Spleen (tissue), 11 donors: Measurements from ENCODE around the gene EIF2S3. TPM values are rescaled to one million over a fixed set of nuclear protein-coding genes. Genes with fewer than 3 reads are reported as not detected.
A peak's percentile ranks its signal among the peaks of the same experiment; 100 is the strongest.

Source experiments
- DNase-seq: peaks from one replicate; pipeline ENCODE4 v3.0.0-alpha.2; 2020
- H3K27ac ChIP-seq, 8 donors: fragments of 200-600 bp; sonication (generic) in 7 of 8; 1 replicate in 4 of 8; 2 replicates in 4 of 8; pipeline versions ENCODE4 v1.5.0 to v1.8.0; 2016 to 2021; ENCODE audit warnings: inconsistent platforms in 4 of 8, mild to moderate bottlenecking in 4 of 8, moderate library complexity in 1 of 8
- H3K27me3 ChIP-seq, 7 donors: fragments of 200-600 bp; sonication (generic) in 6 of 7; replicated peaks in 1 of 7; 1 replicate in 4 of 7; 2 replicates in 3 of 7; pipeline versions ENCODE4 v1.5.0 to v1.8.0; 2016 to 2021; ENCODE audit warnings: inconsistent platforms in 3 of 7, mild to moderate bottlenecking in 1 of 7
- H3K36me3 ChIP-seq, 6 donors: fragments of 200-600 bp; sonication (generic) in 5 of 6; 1 replicate in 4 of 6; 2 replicates in 2 of 6; pipeline versions ENCODE4 v1.5.0 to v1.8.0; 2016 to 2021; ENCODE audit warnings: inconsistent platforms in 2 of 6
- H3K4me1 ChIP-seq, 6 donors: fragments of 200-600 bp; sonication (generic) in 5 of 6; 1 replicate in 3 of 6; 2 replicates in 3 of 6; pipeline versions ENCODE4 v1.5.0 to v1.8.0; 2016 to 2021; ENCODE audit warnings: inconsistent platforms in 3 of 6
- H3K4me3 ChIP-seq, 8 donors: fragments of 200-600 bp; sonication (generic) in 7 of 8; 1 replicate in 4 of 8; 2 replicates in 4 of 8; pipeline versions ENCODE4 v1.5.0 to v1.8.0; 2016 to 2021; ENCODE audit warnings: inconsistent platforms in 4 of 8, mild to moderate bottlenecking in 4 of 8, moderate library complexity in 2 of 8
- H3K9me3 ChIP-seq, 8 donors: fragments of 200-600 bp; sonication (generic) in 7 of 8; 1 replicate in 4 of 8; 2 replicates in 4 of 8; pipeline versions ENCODE4 v1.5.0 to v1.8.0; 2016 to 2021; ENCODE audit warnings: inconsistent platforms in 4 of 8
- POLR2A ChIP-seq, 3 donors: fragments of 450-650 bp; IDR thresholded peaks; one replicate each; pipeline ENCODE4 v1.5.1; 2017; ENCODE audit warnings: antibody characterized with exemption in 3 of 3, mild to moderate bottlenecking in 1 of 3
- POLR2AphosphoS5 ChIP-seq, 3 donors: sonication (generic); formaldehyde crosslinking; IDR thresholded peaks; one replicate each; pipeline ENCODE4 v1.5.1; 2017; ENCODE audit warnings: antibody characterized with exemption in 3 of 3
- WGBS, 5 donors: extraction: QIAGEN DNeasy Blood & Tissue Kit in 3 of 5; methylation state at CpG; one replicate each; pipeline versions ENCODE4 v1.1.5 to v1.1.7; 2013 to 2018; 5-methylcytosine and 5-hydroxymethylcytosine counted together
- intact Hi-C: fragments of 100-400 bp; cut with DNase I; formaldehyde crosslinking; loops from one replicate; pipeline ENCODE4 v1.15.0; 2023; ENCODE audit warnings: low total_unique reads
- polyA plus RNA-seq, 3 donors: library from polyadenylated mRNA; stranded (reverse); fragments of 200-250 nt; gene quantifications; one replicate each; pipeline ENCODE4 v1.2.1, GENCODE V29; 2013
- total RNA-seq, 7 donors: library from RNA; depleted of rRNA in 3 of 7; stranded (reverse); fragments of >200 nt in 3 of 7; fragmentation: NEBNext Ultra II Directional in 4 of 7; extraction: Animal tissue kit (Norgen Biotek cat#: 25700) in 4 of 7; gene quantifications; one replicate each; pipeline versions ENCODE4 v1.1.0 to v1.2.1, GENCODE V29; 2016 to 2021
- TF ChIP-seq, protein P1 (sequence below), 11 experiments: fragments of 200-600 bp in 7 of 11; fragments of 450-650 bp in 4 of 11; sonication (generic) in 4 of 11; IDR thresholded peaks in 8 of 11; conservative IDR thresholded peaks in 3 of 11; 1 replicate in 7 of 11; 2 replicates in 4 of 11; pipeline versions ENCODE4 v1.4.0 to v1.8.0; 2016 to 2021; ENCODE audit warnings: antibody characterized with exemption in 11 of 11, inconsistent platforms in 4 of 11, mild to moderate bottlenecking in 1 of 11
- donor health status: healthy with polysubstance abuse.
- donor health status: DM: no; HTN: no; CAD: no; lungs with moderate emphysema.
- donor health status: DM: no; HTN: no; CAD: no.
- donor health status: Bipolar disorder and iron deficiency.
- donor health status: healthy.
- donor health status: DM: no; HTN: no; CAD: no.
- donor health status: DM: yes; HTN: yes; CAD: no.

The EIF2S3 gene
- total and polyA plus RNA-seq, 10 donors: 67.6 to 207 (median 133) TPM

DNA sequence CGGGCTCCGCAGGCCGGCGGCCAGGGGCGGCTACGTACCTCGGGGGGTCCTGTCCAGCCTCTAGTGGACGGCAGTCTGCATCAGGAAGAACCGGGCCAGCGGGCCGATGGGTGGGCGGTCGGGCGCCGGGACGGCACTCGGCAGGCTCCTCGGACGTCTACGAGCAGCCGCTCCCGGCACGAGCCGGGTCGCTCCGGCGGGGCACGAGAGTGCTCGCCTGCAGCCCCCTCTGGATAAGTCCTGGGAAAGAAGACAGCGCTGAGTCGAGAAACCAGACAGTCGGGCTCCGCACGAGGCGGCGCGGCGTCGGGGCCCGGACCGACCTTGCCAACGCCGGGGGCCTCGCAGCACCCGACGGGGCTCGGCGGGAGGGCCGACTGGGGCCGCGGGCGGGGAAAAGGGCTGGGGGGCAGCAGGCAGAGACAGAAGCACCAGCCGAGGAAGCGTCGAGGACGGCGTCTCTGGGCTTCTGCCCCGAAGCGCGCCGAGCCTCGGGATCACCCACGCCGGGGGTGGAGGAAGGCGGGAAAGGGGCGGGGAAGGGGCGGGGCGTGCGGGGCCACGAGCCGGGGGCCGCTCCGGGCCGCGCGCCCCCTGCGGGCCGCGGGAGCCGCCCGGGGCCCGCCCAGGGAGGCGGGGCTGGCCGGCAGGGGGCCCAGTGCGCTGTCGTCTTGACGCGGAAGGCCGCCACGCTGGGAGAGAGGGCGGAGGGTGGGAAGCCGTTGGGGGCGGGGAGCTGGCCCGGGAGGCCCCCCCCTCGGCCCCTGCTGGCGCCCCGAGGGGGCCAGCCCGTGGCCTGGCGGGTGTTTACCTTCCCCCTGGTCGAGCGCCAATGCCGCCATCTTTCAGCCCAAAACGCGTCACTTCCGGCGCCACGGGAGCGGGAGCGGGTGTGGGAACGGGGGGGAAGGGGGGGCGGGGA lies 29.7 kb upstream of the EIF2S3 start:
- 0 to 40% (median 1%) methylated on average over 11 to 102 of the region's 111 CpGs for WGBS, 5 donors
- Histone ChIP-seq H3K36me3 (no peaks in the 10 kb centered on the region), H3K4me1 (peaks cover 0 to 29% (median 11%) of the 10 kb centered on the region in 6 donors), H3K27me3 (peaks cover 0 to 6% (median 0%) of the 10 kb centered on the region in 7 donors), H3K4me3 (peak overlapping the region; percentile 46 to 88 (median 62)), H3K9me3 (no peaks in the 10 kb centered on the region), H3K27ac (peak overlapping the region; percentile 88 to 98 (median 96))
- TF ChIP-seq, protein P1, sequence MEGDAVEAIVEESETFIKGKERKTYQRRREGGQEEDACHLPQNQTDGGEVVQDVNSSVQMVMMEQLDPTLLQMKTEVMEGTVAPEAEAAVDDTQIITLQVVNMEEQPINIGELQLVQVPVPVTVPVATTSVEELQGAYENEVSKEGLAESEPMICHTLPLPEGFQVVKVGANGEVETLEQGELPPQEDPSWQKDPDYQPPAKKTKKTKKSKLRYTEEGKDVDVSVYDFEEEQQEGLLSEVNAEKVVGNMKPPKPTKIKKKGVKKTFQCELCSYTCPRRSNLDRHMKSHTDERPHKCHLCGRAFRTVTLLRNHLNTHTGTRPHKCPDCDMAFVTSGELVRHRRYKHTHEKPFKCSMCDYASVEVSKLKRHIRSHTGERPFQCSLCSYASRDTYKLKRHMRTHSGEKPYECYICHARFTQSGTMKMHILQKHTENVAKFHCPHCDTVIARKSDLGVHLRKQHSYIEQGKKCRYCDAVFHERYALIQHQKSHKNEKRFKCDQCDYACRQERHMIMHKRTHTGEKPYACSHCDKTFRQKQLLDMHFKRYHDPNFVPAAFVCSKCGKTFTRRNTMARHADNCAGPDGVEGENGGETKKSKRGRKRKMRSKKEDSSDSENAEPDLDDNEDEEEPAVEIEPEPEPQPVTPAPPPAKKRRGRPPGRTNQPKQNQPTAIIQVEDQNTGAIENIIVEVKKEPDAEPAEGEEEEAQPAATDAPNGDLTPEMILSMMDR (IDR thresholded peaks at IDR 0.05 in 8 of 11, conservative IDR thresholded peaks at IDR 0.05 in 3 of 11): peak in 5 of 11 experiments; percentile 35 to 70 (median 53)
- TF ChIP-seq POLR2AphosphoS5 (IDR thresholded peaks at IDR 0.05): peak; percentile 97 to 98 (median 97)
- TF ChIP-seq POLR2A (IDR thresholded peaks at IDR 0.05): peak; percentile 41 to 91 (median 54)
- peak; percentile 95 for DNase-seq
- intact Hi-C loops: no loop called here

GRCh38 chrX:24025741-24026403 lies 28.9 kb upstream of the EIF2S3 start:
- intact Hi-C loops: no loop called here
- Histone ChIP-seq H3K36me3 (no peaks in the 10 kb centered on the region), H3K4me3 (peak overlapping the region; percentile 28 to 88 (median 52)), H3K27me3 (peaks cover 0 to 6% (median 0%) of the 10 kb centered on the region in 7 donors), H3K4me1 (peaks cover 0 to 21% (median 4%) of the 10 kb centered on the region in 6 donors), H3K9me3 (no peaks in the 10 kb centered on the region), H3K27ac (peak overlapping the region; percentile 83 to 98 (median 96))
- no peak for DNase-seq
- TF ChIP-seq POLR2A (IDR thresholded peaks at IDR 0.05) (no peak), POLR2AphosphoS5 (IDR thresholded peaks at IDR 0.05) (peak in 1 of 3 donors; percentile 7)
- 0 to 28% (median 1%) methylated on average over 9 to 45 of the region's 46 CpGs for WGBS, 5 donors

- Histone ChIP-seq H3K27ac (peak overlapping the region; percentile 83 to 98 (median 96)), H3K36me3 (no peaks in the 10 kb centered on the region), H3K4me1 (peaks cover 0 to 16% (median under 1%) of the 10 kb centered on the region in 6 donors), H3K27me3 (peaks cover 0 to 9% (median 0%) of the 10 kb centered on the region in 7 donors), H3K9me3 (no peaks in the 10 kb centered on the region), H3K4me3 (peak overlapping the region; percentile 28 to 88 (median 52))
- intact Hi-C loops: no loop called here
- no peak for DNase-seq
- WGBS, 5 donors: 9 to 38% (median 14%) methylated on average over 13 of the region's 13 CpGs
- TF ChIP-seq POLR2A (IDR thresholded peaks at IDR 0.05) (no peak), POLR2AphosphoS5 (IDR thresholded peaks at IDR 0.05) (no peak)
- TF ChIP-seq, protein P1 (IDR thresholded peaks at IDR 0.05 in 8 of 11, conservative IDR thresholded peaks at IDR 0.05 in 3 of 11): no peak
Observed at GRCh38 chrX:24026432-24026831, 28.3 kb upstream of the EIF2S3 start.

DNA sequence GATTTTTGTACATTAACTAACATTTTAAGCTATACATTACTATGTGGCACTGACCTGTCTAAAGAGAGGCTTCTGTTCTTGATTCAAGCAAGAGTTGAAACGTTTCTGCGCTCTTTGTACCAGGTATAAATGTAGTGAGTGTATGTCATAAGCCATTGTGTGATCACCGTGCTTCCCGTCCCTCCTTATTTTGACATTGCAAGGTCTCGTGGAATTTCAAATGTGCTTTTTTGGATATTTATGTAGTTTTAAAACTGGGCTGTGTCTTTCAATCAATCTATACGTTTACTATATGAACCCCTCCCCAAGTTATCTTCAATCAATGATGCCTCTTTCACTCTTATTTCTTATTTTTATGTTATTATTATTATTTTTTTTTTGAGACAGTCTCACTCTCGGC lies 27.7 kb upstream of the EIF2S3 start, which contains the start of gene KLHL15:
Gene KLHL15, minus strand, starts transcription at position 101 of the 400 bp plus-strand sequence. CDS start 20,493 bp downstream, outside the sequence.
- H3K27me3 ChIP-seq: peaks cover 0 to 14% (median 0%) of the 10 kb centered on the region in 7 donors
- H3K36me3 ChIP-seq: no peaks in the 10 kb centered on the region
- TF ChIP-seq, protein P1 (IDR thresholded peaks at IDR 0.05 in 8 of 11, conservative IDR thresholded peaks at IDR 0.05 in 3 of 11): no peak
- TF ChIP-seq POLR2A (IDR thresholded peaks at IDR 0.05) (no peak), POLR2AphosphoS5 (IDR thresholded peaks at IDR 0.05) (no peak)
- no peak for DNase-seq
- H3K9me3 ChIP-seq: no peaks in the 10 kb centered on the region
- intact Hi-C loops: no loop called here
- peak within 1 kb of the TSS; percentile 83 to 98 (median 96) for H3K27ac ChIP-seq
- 77 to 92% (median 82%) methylated on average over 7 of the region's 7 CpGs for WGBS, 5 donors
- peak within 1 kb of the TSS; percentile 28 to 88 (median 52) for H3K4me3 ChIP-seq
- peaks cover 0 to 11% (median 0%) of the 10 kb centered on the region in 6 donors for H3K4me1 ChIP-seq
